NB4 (cell line): ENCODE results near the gene NALF2.

Experiments used
- POLR2A ChIP-seq: IDR thresholded peaks from 2 replicates; pipeline ENCODE4 v1.6.1; 2011; ENCODE audit warnings: mild to moderate bottlenecking; ENCODE audit not compliant: insufficient read length; ENCODE audit errors: extremely low read depth
- TF ChIP-seq, protein P1 (sequence below): IDR thresholded peaks from one replicate; pipeline ENCODE4 v1.5.1; 2012; ENCODE audit warnings: low read depth, low read length

DNA sequence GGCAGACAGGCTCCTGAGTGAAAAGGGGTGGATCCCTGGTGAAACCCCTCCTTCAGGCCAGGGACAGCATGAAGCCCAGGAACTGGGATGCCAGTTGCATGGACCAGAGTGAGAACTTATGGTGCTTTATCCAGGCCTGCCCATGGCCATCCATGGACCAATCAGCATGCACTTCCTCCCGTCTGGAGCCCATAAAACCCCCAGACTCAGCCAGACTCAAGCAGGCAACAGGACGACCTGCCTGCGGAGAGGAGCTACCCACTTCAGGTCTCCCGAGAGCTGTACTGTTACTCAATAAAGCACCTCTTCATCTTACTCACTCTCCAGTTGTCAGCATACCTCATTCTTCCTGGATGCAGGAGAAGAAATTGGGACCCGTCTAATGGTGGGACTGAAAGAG, 42.9 kb downstream of the NALF2 start:
- TF ChIP-seq, protein P1, sequence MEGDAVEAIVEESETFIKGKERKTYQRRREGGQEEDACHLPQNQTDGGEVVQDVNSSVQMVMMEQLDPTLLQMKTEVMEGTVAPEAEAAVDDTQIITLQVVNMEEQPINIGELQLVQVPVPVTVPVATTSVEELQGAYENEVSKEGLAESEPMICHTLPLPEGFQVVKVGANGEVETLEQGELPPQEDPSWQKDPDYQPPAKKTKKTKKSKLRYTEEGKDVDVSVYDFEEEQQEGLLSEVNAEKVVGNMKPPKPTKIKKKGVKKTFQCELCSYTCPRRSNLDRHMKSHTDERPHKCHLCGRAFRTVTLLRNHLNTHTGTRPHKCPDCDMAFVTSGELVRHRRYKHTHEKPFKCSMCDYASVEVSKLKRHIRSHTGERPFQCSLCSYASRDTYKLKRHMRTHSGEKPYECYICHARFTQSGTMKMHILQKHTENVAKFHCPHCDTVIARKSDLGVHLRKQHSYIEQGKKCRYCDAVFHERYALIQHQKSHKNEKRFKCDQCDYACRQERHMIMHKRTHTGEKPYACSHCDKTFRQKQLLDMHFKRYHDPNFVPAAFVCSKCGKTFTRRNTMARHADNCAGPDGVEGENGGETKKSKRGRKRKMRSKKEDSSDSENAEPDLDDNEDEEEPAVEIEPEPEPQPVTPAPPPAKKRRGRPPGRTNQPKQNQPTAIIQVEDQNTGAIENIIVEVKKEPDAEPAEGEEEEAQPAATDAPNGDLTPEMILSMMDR, result no peak
- no peak for TF ChIP-seq POLR2A
